Measurements from ENCODE around the gene LRFN3.
"Not testable (repeated sequence)": the region's sequence is repeated elsewhere in the genome, so short reads cannot be mapped to it uniquely, and the experiment has no call there.

DNA sequence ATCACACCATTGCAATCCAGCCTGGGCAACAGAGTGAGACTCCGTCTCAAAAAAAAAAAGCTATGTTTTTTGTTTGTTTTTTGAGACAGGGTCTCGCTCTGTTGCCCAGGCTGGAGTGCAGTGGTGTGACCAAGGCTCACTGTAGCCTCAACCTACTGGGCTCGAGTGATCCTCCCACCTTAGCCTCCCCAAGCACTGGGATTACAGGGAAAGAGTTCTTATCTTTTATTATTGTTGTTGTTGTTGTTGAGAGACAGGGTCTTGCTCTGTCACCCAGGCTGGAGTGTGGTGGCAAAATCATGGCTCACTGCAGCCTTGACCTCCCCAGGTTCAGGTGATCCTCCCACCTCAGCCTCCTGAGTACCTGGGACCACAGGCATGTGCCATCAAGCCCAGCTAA lies 44.4 kb upstream of the LRFN3 start:
- TF ChIP-seq, protein P1, sequence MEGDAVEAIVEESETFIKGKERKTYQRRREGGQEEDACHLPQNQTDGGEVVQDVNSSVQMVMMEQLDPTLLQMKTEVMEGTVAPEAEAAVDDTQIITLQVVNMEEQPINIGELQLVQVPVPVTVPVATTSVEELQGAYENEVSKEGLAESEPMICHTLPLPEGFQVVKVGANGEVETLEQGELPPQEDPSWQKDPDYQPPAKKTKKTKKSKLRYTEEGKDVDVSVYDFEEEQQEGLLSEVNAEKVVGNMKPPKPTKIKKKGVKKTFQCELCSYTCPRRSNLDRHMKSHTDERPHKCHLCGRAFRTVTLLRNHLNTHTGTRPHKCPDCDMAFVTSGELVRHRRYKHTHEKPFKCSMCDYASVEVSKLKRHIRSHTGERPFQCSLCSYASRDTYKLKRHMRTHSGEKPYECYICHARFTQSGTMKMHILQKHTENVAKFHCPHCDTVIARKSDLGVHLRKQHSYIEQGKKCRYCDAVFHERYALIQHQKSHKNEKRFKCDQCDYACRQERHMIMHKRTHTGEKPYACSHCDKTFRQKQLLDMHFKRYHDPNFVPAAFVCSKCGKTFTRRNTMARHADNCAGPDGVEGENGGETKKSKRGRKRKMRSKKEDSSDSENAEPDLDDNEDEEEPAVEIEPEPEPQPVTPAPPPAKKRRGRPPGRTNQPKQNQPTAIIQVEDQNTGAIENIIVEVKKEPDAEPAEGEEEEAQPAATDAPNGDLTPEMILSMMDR (IDR thresholded peaks at IDR 0.05; ENCODE audit: low read depth, low read length): not testable (repeated sequence)
- not testable (repeated sequence) for TF ChIP-seq EZH2phosphoT487 (IDR thresholded peaks at IDR 0.05; ENCODE audit: low read depth)
